Ascending aorta (tissue), 2 donors: Measurements from ENCODE around the gene GAS2L1. TPM values are rescaled to one million over a fixed set of nuclear protein-coding genes. Genes with fewer than 3 reads are reported as not detected.

Experiments
- DNase-seq, 2 donors: peaks; one replicate each; pipeline ENCODE4 v3.0.0-alpha.2; 2019; ENCODE audit warnings: low spot score in 2 of 2
- H3K27ac ChIP-seq, 2 donors: fragments of 200-600 bp; sonication (generic); one replicate each; pipeline ENCODE4 v1.5.1; 2016 to 2017; ENCODE audit warnings: mild to moderate bottlenecking in 1 of 2
- H3K27me3 ChIP-seq: fragments of 200-600 bp; sonication (generic); one replicate; pipeline ENCODE4 v1.5.1; 2017
- H3K36me3 ChIP-seq, 2 donors: fragments of 200-600 bp; sonication (generic); one replicate each; pipeline ENCODE4 v1.5.1; 2016
- H3K4me1 ChIP-seq, 2 donors: fragments of 200-600 bp; sonication (generic); one replicate each; pipeline ENCODE4 v1.5.1; 2016 to 2017; ENCODE audit warnings: mild to moderate bottlenecking in 1 of 2
- H3K4me3 ChIP-seq, 2 donors: fragments of 200-600 bp; sonication (generic); one replicate each; pipeline ENCODE4 v1.5.1; 2016 to 2017; ENCODE audit warnings: mild to moderate bottlenecking in 1 of 2
- H3K9me3 ChIP-seq, 2 donors: fragments of 200-600 bp; sonication (generic); one replicate each; pipeline ENCODE4 v1.5.1; 2016
- CTCF ChIP-seq, 3 experiments: fragments of 200-600 bp in 2 of 3; fragments of 450-650 bp in 1 of 3; sonication (generic) in 2 of 3; IDR thresholded peaks; one replicate each; pipeline ENCODE4 v1.5.1; 2016 to 2019; ENCODE audit warnings: antibody characterized with exemption in 3 of 3, mild to moderate bottlenecking in 1 of 3, moderate library complexity in 1 of 3
- intact Hi-C: fragments of 100-400 bp; cut with DNase I; formaldehyde crosslinking; loops from one replicate; pipeline ENCODE4 v1.15.1; 2023
- total RNA-seq: library from RNA; depleted of rRNA; stranded (reverse); fragments of >200 nt; gene quantifications from one replicate; pipeline ENCODE4 v1.1.0, GENCODE V29; 2016

GAS2L1 gene
- total RNA-seq, 1 donor from 2014 or later = 99.3 TPM

GRCh38 chr22:29323641-29324040, 17.2 kb downstream of the GAS2L1 start:
- no peaks in the 10 kb centered on the region for H3K9me3 ChIP-seq
- H3K4me1 ChIP-seq = no peaks in the 10 kb centered on the region
- peaks cover 10 to 20% of the 10 kb centered on the region in 2 donors for H3K36me3 ChIP-seq
- no peak overlapping the region for H3K27ac ChIP-seq
- no peak for DNase-seq
- intact Hi-C loops = no loop called here
- no peak overlapping the region for H3K4me3 ChIP-seq
- H3K27me3 ChIP-seq = no peaks in the 10 kb centered on the region
- no peak for TF ChIP-seq CTCF (IDR thresholded peaks at IDR 0.05)

GRCh38 chr22:29325356-29325755, 18.9 kb downstream of the GAS2L1 start:
- TF ChIP-seq CTCF (IDR thresholded peaks at IDR 0.05) = no peak
- no peak overlapping the region for H3K4me3 ChIP-seq
- H3K36me3 ChIP-seq = peaks cover 16 to 37% of the 10 kb centered on the region in 2 donors
- no peaks in the 10 kb centered on the region for H3K27me3 ChIP-seq
- DNase-seq = no peak
- no peak overlapping the region for H3K27ac ChIP-seq
- H3K4me1 ChIP-seq = no peaks in the 10 kb centered on the region
- intact Hi-C loops = no loop called here
- no peaks in the 10 kb centered on the region for H3K9me3 ChIP-seq

GRCh38 chr22:29325785-29326315, 19.4 kb downstream of the GAS2L1 start:
- H3K36me3 ChIP-seq = peaks cover 18 to 42% of the 10 kb centered on the region in 2 donors
- H3K4me3 ChIP-seq = no peak overlapping the region
- no peak for TF ChIP-seq CTCF (IDR thresholded peaks at IDR 0.05)
- no peak overlapping the region for H3K27ac ChIP-seq
- H3K9me3 ChIP-seq = no peaks in the 10 kb centered on the region
- intact Hi-C loops = no loop called here
- no peaks in the 10 kb centered on the region for H3K4me1 ChIP-seq
- DNase-seq = no peak
- H3K27me3 ChIP-seq = no peaks in the 10 kb centered on the region

GRCh38 chr22:29326481-29326880, 20.0 kb downstream of the GAS2L1 start:
- intact Hi-C loops = no loop called here
- TF ChIP-seq CTCF (IDR thresholded peaks at IDR 0.05) = no peak
- no peaks in the 10 kb centered on the region for H3K9me3 ChIP-seq
- no peak for DNase-seq
- H3K27ac ChIP-seq = no peak overlapping the region
- no peak overlapping the region for H3K4me3 ChIP-seq
- no peaks in the 10 kb centered on the region for H3K4me1 ChIP-seq
- H3K27me3 ChIP-seq = no peaks in the 10 kb centered on the region
- H3K36me3 ChIP-seq = peaks cover 22 to 48% of the 10 kb centered on the region in 2 donors

GRCh38 chr22:29327089-29327764, 20.8 kb downstream of the GAS2L1 start:
- Histone ChIP-seq H3K36me3 (peaks cover 22 to 56% of the 10 kb centered on the region in 2 donors), H3K9me3 (no peaks in the 10 kb centered on the region), H3K27ac (no peak overlapping the region), H3K27me3 (no peaks in the 10 kb centered on the region), H3K4me1 (no peaks in the 10 kb centered on the region), H3K4me3 (no peak overlapping the region)
- intact Hi-C loops = no loop called here
- DNase-seq = no peak
- no peak for TF ChIP-seq CTCF (IDR thresholded peaks at IDR 0.05)
